Loucy (cell line): ENCODE results near the gene SLFN12L.

ENCODE experiments used
- EZH2phosphoT487 ChIP-seq: fragments of 200-600 bp; IDR thresholded peaks from 2 replicates; pipeline ENCODE4 v1.6.1; 2018; ENCODE audit warnings: antibody characterized with exemption, mild to moderate bottlenecking, moderate library complexity, borderline replicate concordance
- TF ChIP-seq, protein P1 (sequence below): fragments of 200-600 bp; sonication (generic); conservative IDR thresholded peaks from 2 replicates; pipeline ENCODE4 v1.5.1; 2014; ENCODE audit warnings: mild to moderate bottlenecking, antibody characterized with exemption, low read length

DNA sequence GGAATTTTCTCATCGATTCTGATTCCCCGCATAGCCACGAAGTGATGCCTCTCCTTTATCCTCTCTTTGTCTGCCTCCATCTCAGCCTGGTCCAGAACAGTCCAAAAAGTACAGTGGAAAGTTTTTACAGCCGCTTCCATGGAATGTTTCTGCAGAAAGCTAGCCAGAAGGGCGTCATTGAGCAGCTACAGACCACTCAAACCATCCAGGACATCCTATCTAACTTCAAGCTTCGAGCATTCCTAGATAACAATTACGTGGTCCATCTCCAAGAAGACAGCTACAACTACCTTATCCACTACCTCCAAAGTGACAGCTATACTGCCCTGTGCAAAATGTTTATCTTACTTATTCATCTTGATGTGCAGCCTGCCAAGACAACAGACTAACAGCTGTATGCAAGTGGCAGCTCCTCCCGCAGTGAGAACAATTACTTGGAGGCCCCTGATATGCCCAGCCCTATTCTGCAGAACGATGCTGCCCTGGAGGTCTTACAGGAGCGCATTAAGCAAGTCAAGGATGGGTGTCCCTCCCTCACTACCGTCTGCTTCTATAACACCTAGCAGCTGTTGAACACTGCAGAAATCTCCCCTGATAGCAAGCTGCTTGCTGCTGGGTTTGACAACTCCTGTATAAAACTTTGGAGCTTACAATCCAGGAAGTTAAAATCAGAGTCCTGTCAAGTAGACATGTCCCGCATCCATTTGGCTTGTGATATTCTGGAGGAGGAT, 38.9 kb downstream of the SLFN12L start:
- TF ChIP-seq, protein P1, sequence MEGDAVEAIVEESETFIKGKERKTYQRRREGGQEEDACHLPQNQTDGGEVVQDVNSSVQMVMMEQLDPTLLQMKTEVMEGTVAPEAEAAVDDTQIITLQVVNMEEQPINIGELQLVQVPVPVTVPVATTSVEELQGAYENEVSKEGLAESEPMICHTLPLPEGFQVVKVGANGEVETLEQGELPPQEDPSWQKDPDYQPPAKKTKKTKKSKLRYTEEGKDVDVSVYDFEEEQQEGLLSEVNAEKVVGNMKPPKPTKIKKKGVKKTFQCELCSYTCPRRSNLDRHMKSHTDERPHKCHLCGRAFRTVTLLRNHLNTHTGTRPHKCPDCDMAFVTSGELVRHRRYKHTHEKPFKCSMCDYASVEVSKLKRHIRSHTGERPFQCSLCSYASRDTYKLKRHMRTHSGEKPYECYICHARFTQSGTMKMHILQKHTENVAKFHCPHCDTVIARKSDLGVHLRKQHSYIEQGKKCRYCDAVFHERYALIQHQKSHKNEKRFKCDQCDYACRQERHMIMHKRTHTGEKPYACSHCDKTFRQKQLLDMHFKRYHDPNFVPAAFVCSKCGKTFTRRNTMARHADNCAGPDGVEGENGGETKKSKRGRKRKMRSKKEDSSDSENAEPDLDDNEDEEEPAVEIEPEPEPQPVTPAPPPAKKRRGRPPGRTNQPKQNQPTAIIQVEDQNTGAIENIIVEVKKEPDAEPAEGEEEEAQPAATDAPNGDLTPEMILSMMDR: no peak
- TF ChIP-seq EZH2phosphoT487: no peak
